Hematopoietic multipotent progenitor cell treated with erythropoietin and hydrocortisone succinate and interleukin-3 and kit ligand, for 15 days (in vitro differentiated cells): Measurements from ENCODE around the gene FKBP3.
"Not testable (repeated sequence)": the region's sequence is repeated elsewhere in the genome, so short reads cannot be mapped to it uniquely, and the experiment has no call there.

Experiments used
- DNase-seq: peaks from one replicate; pipeline ENCODE4 v3.0.0-alpha.2; 2015; ENCODE audit warnings: low spot score

Gene FKBP3

DNA sequence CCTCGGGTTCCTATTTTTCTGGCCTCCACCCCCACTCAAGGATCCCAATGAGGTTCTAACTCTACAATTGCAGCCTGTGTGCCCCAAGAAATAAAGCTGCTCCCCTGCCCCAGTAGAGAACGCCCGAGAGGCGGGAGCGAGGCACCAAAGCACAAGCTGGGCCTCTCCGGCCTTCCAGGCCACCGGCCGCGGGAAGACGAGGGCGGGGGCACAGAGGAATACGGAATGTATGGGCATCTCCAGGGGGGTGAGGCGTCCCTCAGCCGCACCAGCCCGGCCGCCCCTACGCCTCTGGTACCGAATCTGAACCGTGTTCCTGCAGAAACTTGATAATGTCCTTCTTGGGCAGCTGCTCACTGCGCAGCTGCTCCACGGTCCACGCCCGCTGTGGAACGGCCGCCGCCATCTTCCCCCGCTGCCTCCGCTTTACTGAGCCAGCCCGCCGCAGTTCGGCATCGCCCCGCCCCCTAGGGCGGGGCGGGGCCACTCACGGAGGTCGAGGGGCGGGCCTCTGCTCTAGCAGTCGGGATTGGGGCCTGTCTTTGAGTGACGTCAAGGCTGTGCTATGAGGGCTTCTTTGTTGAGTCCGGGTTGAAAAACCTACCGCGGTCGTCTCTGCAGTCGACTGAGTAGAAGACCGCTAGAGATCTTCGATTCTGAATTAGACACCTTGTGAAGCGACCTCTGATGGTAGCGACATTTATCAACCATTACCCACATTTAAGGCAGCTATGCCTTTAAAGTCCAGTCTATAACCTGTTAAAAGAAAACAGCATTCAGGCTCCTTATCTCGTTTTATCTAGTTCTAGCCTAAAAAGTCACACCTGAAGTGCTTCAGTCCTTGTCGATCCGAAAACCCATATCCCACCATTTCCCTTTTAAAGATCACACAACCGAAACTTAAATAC lies at the start of gene FKBP3:
Gene FKBP3, minus strand, starts transcription at position 431 of the 908 bp plus-strand sequence. Its CDS starts 25 bp downstream, at position 406.
- DNase-seq: peak; percentile 98

DNA sequence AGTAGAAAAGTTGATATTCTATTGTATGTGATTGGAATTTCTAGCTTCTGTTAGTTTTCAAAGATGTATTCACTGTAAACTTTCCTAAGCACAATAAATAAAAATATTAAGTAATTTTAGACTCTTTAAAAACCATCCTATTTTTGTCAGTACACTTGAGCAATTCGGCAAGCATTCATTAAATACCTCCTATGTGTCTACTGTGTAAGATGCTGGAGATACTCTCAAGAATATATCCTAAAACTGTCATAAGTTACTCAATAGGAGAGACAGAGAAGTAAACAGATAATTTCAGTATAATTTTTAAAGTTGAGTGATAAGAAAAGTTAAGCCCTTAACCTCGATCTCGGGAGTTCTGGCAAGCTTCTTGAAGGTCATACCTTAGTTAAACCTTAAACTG lies 47.5 kb upstream of the FKBP3 start:
- no peak for DNase-seq

DNA sequence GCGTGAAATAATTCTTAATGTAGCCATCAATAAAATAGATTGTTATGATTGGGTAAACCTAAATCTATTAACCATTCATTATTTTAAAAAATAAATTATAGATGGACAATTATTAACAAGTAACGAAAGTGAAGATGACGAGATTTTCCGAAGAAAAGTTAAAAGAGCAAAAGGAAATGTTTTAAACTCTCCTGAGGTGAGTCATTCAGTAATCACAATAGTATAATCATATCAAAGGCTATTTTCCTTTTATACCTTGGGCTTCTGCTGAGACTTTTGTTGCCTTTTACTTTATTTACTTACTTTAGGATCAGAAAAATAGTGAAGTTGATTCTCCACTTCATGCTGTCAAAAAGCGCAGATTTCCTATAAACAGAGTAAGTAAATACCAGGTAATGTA lies 47.0 kb upstream of the FKBP3 start:
- no peak for DNase-seq

DNA sequence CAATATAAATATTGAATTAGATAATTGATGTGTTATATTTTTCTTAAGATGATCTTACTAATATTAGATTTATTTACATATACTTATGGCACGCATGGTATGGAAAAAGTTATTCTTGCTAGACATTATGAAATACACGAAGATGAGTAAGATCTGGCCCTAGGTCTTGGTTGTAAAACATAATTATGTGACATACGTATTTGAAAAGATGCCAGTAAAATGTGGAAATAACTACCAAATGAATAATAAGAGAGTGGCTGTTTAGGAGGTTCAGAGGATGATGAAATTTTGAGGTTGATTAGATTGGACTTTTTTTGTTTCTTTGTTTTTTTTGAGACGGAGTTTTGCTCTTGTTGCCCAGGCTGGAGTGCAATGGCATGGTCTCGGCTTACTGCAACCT lies 42.8 kb upstream of the FKBP3 start:
- DNase-seq: no peak

DNA sequence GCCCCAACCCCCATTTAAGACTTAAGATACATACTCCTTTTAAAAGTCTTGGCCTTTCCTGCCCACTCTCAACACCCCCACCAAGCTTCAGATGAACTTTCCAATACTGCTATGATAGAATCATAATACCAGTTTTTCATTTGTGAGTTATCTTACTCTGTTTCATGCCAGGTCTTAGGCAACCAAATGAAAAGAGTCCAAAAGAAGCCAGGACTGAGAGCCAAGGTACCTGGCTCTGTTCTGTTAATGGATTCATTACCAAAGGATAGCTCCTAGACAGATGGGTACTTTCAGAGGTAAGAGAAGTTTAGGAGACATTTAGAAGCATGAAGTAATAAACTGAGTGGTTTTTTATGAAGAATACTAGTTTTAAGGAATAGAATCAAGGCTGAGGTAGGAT lies 35.6 kb upstream of the FKBP3 start:
- DNase-seq: no peak

DNA sequence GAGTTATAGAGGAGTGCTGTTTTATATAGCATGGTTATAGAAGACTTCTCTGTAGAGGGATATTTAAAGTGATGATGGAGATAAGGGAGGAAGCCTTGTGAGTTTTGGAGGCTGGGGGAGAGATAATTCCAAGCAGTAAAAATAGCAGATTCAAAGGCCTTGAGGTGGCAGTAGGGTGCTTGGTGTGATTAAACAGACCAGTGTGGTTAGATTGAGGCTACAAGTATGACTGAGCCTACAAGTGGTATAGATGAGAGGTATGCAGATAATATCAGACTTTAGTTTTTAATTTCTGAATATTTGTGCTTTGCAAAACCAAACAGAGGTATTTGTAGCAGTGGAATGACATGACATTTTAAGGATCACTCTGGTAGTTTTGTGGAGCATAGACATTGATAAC lies 21.8 kb upstream of the FKBP3 start:
- DNase-seq: no peak

DNA sequence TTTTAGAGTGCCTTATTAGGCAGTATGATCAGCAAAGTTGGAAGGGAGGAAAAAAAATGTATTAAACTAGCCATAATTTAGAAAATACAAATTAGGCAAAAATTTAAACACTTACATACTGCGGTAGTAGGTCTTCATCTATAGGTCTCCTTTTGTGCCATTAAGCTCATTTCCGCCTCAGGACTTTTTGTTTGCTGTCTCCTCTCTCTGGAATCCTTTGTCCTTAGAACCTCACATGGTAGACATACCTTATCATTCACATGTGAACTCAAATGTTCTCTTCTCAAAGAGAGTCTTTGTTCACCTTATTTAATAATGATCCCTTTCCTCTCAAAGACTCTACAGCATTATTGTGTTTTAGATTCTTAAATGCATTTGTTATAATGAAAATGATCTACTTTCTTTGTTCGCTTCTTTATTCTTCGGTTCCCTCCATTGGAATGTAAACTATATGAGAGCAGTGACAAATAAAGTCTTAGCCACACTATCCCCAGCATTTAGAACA lies 16.2 kb upstream of the FKBP3 start:
- DNase-seq: no peak

DNA sequence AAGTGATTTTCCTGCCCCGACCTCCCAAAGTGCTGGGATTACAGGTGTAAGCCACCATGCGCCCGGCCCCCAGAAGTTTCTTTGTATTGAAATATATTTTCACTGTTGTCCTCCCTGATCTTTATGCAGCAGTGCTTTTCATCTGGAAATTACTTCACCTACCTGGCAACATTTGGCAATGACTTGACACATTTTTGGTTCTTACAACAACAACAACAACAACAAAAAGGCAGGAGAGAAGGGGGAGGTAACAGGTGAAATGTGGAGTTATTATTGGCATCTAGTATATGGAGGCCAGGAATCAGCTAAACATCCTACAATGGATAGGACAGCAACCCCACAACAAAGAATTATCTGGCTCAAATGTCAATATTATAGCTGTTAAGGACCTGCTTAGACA lies 15.3 kb upstream of the FKBP3 start:
- DNase-seq: no peak

DNA sequence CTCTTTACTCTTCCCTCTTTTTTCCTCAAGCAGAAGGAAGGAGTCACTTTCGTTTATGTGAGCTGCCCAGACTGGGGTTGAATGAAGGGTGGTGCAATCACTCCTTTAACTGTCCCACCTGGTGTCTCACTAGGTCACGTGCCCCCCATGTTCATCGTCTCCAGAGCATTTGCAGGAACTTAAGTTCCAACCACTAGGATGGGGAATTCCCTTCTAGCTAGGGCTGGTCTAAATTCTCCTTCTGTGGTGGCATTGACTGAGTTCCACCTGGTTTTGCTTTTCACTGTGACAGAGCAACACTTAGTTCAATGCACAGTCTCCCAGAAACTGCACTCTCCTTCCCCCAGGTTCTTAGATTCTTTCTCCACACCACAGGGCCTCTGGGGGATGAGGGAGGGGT lies 10.9 kb upstream of the FKBP3 start:
- no peak for DNase-seq

DNA sequence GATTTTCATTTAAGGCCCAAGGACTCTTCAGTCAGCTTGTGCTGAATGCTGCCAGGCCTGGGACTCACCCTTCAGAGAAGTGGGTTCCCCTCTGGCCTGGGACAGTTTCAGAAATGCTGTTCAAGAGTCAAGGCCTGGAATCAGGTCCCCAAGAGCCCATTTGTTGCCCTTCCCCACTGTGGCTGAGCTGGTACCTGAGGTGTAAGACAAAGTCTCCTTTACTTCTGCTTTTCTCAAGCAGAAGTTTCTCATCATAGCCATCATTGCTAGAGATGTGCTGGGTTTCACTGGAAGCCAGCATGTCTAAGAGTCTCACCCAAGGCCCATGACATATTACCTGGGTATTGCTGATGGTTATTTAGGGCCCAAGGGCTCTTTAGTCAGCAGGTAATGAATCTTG lies 10.4 kb upstream of the FKBP3 start:
- no peak for DNase-seq

DNA sequence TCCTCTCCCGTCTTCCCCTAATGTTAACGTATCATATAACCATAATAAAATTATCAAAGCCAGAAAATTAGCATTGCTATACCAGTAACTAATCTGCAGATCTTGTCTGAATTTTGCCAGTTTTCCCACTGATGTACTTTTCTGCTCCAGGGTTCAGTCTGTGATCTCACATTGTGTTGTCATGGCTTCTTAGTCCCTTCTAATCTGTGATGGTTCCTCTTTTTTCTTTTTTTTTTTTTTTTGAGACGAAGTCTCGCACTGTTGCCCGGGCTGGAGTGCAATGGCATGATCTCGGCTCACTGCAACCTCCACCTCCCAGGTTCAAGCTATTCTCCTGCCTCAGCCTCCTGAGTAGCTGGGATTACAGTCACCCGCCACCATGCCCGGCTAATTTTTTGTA lies 7.8 kb upstream of the FKBP3 start:
- not testable (repeated sequence) for DNase-seq

DNA sequence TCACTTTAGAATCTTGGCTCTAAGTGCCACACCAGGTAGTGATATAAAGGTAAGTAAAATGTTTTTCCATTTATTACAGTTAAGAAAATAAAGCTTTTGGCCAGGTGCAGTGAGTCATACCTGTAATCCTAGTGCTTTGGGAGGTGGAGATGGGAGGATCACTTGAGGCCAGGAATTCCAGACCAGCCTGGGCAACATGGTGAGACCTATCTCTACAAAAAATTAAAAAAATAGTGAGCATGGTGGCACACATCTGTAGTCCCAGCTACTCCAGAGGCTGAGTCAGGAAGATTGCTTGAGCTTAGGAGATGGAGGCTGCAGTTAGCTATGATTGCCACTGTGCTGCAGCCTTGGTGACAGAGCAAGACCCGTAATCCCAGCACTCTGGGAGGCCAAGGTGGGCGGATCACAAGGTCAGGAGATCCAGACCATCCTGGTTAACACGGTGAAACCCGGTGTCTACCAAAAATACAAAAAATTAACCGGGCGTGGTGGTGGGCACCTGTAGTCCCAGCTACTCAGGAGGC lies 6.4 kb upstream of the FKBP3 start:
- DNase-seq: no peak

DNA sequence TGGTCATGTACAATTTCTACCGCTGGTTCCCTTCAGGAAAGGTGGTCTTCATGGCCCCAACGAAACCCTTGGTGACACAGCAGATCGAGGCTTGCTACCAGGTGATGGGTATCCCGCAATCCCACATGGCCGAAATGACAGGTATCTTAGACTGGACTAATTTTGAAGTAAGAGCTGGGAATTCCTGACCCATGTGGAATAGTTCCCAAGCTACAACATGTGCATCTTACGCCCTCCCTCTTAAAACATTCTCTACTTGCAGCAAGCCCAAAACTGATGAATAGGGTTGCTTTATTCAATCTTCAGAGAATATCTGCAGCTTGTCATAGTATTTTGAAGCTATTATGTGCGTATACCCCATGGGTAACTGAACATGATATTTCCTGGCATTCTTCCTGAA lies 2.1 kb upstream of the FKBP3 start:
- DNase-seq: no peak

DNA sequence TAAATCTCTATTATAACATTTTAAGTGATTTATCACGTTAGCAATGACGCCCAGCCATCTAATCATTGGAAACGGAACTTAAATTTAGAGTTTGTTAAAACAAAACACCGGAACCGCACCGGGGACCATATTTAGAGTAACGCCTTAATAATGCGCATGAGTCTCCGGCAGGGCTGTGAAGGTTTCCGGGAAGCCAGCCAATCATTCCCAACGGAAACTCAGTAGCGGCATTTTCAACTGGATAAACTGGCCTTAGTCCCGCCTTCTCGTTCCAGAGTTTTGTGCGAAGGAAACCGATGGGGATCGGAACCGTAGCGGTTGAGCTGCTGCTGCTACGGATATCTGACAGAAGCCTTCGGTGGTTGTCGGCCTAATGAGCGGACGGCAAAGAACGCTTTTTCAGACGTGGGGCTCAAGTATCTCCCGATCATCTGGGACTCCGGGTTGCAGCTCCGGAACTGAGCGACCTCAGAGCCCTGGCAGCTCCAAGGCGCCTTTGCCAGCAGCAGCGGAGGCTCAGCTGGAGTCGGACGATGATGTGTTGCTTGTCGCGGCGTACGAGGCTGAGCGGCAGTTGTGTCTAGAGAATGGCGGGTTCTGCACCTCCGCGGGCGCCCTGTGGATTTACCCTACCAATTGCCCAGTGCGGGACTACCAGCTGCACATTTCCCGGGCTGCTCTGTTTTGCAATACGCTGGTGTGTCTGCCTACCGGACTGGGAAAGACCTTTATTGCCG lies 1.5 kb upstream of the FKBP3 start, which contains the start of gene FANCM:
Gene FANCM, plus strand, starts transcription at position 272 of the 737 bp plus-strand sequence. Its CDS starts 102 bp downstream, at position 374.
- peak; percentile 95 for DNase-seq

DNA sequence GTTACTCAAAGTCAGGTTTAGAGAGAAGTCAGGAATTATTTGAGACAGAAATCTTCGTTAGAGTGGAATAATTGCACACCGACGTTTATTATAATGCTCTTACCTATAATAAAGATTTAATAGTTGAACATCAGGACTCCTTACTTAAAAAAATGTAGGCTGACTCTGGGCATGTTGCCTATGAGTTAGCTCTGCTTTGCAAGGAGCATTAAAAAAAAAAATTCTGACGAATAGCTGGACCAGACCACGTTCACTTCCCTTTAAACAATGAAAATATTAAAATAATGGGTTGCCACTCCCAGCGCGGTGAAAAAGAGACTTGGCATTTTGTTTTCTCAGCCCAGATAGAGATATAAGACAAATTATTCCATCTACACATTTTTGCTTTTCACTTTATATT lies 875 bp upstream of the FKBP3 start:
- peak; percentile 32 for DNase-seq

DNA sequence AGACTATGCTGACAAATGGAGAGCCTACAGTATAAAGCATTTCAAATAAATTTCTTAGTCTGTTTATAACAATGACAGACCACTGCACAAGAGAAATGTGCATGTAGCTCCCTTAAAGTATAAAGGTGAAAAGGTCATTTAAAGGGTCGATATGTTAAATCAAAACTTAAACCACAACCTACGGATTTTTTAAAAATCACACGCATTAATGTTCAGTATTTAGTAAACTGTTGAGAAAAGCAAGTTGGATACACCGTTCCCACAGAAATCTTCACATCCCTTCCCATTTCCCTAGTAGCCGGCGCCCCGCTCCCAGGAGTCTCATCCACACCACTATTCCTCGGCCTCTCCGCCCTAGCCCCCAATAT lies 614 bp downstream of the FKBP3 start:
- DNase-seq: no peak

DNA sequence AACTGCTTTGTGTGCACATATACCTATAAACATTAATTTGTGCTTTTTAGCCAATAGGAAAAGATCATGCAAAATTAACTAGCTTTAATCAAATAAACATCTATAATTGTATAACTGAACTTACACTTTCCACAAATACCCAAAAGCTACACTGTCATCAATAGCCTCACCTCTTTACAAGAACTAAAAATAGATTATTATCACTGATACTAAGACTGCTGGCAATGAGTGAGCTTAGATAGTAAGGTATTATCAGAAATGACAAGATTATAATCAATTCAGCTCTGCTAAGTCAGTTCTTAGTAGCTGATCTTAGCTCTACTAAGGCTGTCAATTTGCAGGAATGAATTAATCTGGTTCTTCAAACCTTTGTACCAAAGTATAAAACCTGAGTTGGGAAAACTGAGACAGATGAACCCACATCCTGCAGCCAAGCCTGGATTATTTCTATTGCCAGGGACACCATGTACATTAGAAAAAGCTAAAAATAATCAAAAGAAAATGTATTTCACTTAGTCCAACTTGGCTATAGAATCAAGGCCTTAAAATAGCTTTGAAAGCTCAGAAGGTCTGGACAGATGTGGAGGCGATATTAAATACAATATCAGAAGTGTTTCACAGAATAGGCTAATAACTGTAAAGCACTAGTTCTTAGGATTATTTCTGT lies 5.2 kb downstream of the FKBP3 start:
- DNase-seq: no peak

DNA sequence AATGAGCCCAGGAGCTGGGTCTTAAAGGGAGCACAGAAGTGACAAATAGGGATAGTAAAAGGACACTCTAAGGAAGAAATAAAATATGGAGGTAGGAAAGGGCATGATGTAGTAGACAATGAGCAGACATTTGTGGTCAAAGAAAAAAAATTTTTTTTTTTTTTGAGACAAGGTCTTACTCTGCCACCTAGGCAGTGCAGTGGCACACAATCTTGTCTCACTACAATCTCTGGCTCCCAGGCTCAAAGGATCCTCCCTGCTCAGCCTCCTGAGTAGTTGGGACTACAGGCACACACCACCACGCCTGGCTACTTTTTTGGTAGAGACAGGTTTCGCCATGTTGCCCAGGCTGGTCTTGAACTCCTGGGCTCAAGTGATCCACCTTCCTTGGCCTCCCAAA lies 8.5 kb downstream of the FKBP3 start:
- no peak for DNase-seq

DNA sequence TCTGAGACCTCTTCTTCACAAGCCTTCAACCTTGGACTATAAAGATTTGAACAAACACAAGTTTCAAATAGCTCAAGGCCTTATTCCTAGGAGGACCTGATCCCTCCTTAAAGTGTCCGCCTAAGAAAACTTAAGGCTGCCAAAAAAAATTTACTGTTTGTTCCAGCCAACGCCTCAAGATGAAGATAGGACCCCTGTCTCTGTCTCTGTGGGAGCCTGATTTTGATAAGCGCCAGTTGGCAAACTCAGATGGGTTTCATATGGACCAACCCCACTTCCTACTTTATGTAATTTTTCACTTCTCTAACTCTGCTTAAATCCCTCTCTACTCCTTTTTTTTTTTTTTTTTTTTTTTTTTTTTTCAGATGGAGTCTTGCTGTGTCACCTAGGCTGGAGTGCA lies 11.0 kb downstream of the FKBP3 start:
- DNase-seq: peak; percentile 38

DNA sequence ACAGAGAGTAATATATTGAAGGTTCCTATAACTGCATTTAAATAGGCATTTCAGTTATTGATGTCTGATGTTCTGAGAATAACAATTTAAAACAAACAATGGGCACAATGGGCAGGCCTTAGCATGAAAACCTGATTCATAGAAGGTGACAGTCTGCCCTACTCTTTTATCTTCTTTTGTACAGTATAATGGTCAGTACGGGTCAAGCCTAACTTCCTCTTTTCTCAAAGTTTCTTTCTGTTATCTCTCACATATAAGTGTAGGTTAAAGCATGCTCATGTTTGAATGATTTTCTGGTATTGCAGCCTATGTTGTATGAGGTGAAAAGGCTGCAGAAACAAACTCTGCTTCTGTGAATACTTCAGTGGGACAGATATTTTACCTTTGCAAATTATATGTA lies 14.2 kb downstream of the FKBP3 start:
- no peak for DNase-seq

DNA sequence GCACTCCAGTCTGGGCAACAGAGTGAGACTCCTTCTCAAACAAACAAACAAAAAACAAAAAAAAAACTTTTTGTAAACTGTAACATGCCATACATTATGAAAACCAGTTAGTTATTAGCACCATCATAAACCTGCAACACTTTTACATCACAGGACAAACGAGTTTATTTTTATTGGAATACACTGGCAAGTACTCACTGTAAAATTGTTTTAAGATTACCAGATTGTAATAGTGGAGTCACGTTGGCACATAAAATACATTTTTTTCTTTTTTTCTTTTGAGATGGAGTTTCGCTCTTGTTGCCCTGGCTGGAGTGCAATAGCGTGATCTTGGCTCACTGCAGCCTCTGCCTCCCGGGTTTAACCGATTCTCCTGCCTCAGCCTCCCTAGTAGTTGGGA lies 15.7 kb downstream of the FKBP3 start:
- DNase-seq: no peak

DNA sequence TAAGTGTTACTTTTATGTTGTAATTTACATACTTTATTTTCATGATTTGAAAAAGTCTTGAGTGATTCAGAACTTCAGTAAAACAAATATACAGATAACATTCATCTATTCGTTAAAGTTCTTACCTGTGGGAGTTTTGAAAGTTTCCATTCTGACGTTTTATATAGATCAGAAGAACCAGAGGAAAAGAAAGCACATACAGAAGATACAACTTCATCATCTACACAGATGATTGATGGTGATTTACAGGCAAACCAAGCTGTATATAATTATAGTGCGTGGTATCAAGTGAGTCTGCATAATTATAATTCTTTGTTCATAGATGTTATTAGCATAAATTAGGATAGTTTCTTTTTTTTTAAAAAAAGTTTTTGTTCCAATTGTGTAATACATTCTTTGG lies 20.0 kb downstream of the FKBP3 start:
- no peak for DNase-seq
